ENCODE results near the gene XXYLT1. TPM values are rescaled to one million over a fixed set of nuclear protein-coding genes. Genes with fewer than 3 reads are reported as not detected.
"Not testable (repeated sequence)": the region's sequence is repeated elsewhere in the genome, so short reads cannot be mapped to it uniquely, and the experiment has no call there.

XXYLT1 gene
- total RNA-seq, 1 donor: 29.4 TPM

- no peak for DNase-seq (ENCODE audit: low read depth in 2 of 3, low spot score in 2 of 3)
These were observed 212.5 kb downstream of the XXYLT1 start for GRCh38 chr3:195058336-195059005.

GRCh38 chr3:195057716-195058115 lies 213.2 kb downstream of the XXYLT1 start:
- DNase-seq (ENCODE audit: low read depth in 2 of 3, low spot score in 2 of 3): no peak

GRCh38 chr3:195056506-195056905 lies 214.5 kb downstream of the XXYLT1 start:
- DNase-seq (ENCODE audit: low read depth in 2 of 3, low spot score in 2 of 3): no peak

- DNase-seq (ENCODE audit: low read depth in 2 of 3, low spot score in 2 of 3): no peak
These were observed 216.6 kb downstream of the XXYLT1 start for GRCh38 chr3:195054311-195054710.

- DNase-seq (ENCODE audit: low read depth in 2 of 3, low spot score in 2 of 3): no peak
These were observed 218.0 kb downstream of the XXYLT1 start for GRCh38 chr3:195052939-195053338.

GRCh38 chr3:195050296-195050695 lies 220.7 kb downstream of the XXYLT1 start:
- not testable (repeated sequence) for DNase-seq (ENCODE audit: low read depth in 2 of 3, low spot score in 2 of 3)

- DNase-seq (ENCODE audit: low read depth in 2 of 3, low spot score in 2 of 3): no peak
These were observed 222.7 kb downstream of the XXYLT1 start for GRCh38 chr3:195048059-195048905.

GRCh38 chr3:195047536-195047935 lies 223.4 kb downstream of the XXYLT1 start:
- DNase-seq (ENCODE audit: low read depth in 2 of 3, low spot score in 2 of 3): no peak

- no peak for DNase-seq (ENCODE audit: low read depth in 2 of 3, low spot score in 2 of 3)
These were observed 224.5 kb downstream of the XXYLT1 start for GRCh38 chr3:195046441-195046840.

GRCh38 chr3:195045481-195046210 lies 225.3 kb downstream of the XXYLT1 start:
- DNase-seq (ENCODE audit: low read depth in 2 of 3, low spot score in 2 of 3): no peak

- no peak for DNase-seq (ENCODE audit: low read depth in 2 of 3, low spot score in 2 of 3)
These were observed 226.5 kb downstream of the XXYLT1 start for GRCh38 chr3:195044411-195044810.

GRCh38 chr3:195043607-195044339 lies 227.2 kb downstream of the XXYLT1 start:
- no peak for DNase-seq (ENCODE audit: low read depth in 2 of 3, low spot score in 2 of 3)

GRCh38 chr3:195042743-195043606 lies 228.0 kb downstream of the XXYLT1 start:
- DNase-seq (ENCODE audit: low read depth in 2 of 3, low spot score in 2 of 3): no peak

GRCh38 chr3:195041871-195042742 lies 228.9 kb downstream of the XXYLT1 start:
- DNase-seq (ENCODE audit: low read depth in 2 of 3, low spot score in 2 of 3): no peak

GRCh38 chr3:195040773-195041520 lies 230.0 kb downstream of the XXYLT1 start:
- DNase-seq (ENCODE audit: low read depth in 2 of 3, low spot score in 2 of 3): no peak

- DNase-seq (ENCODE audit: low read depth in 2 of 3, low spot score in 2 of 3): no peak
These were observed 230.9 kb downstream of the XXYLT1 start for GRCh38 chr3:195040094-195040493.

- no peak for DNase-seq (ENCODE audit: low read depth in 2 of 3, low spot score in 2 of 3)
These were observed 231.6 kb downstream of the XXYLT1 start for GRCh38 chr3:195039180-195039843.

GRCh38 chr3:195038161-195038560 lies 232.8 kb downstream of the XXYLT1 start:
- DNase-seq (ENCODE audit: low read depth in 2 of 3, low spot score in 2 of 3): no peak

All from hematopoietic multipotent progenitor cell (in vitro differentiated cells).